CD4-positive, alpha-beta T cell (primary cell): ENCODE results near the gene HSPA4. TPM values are rescaled to one million over a fixed set of nuclear protein-coding genes. Genes with fewer than 3 reads are reported as not detected.

Experiments used
- ATAC-seq: fragments of 200-7000 bp; cut with Tn5 transposase; one replicate; pipeline ENCODE4 v1.10.0; 2022; ENCODE audit warnings: mild to moderate bottlenecking; ENCODE audit not compliant: poor library complexity
- CTCF ChIA-PET: fragments of 350-600 bp; sonication (Branson Sonifier 250); formaldehyde crosslinking; loops from one replicate; lab custom pipeline; 2021; ENCODE audit warnings: antibody characterized with exemption, inconsistent platforms; lab: Charles Lee
- POLR2A ChIA-PET: fragments of 350-600 bp; sonication (Branson Sonifier 250); formaldehyde crosslinking; loops from one replicate; lab custom pipeline; 2021; ENCODE audit warnings: antibody characterized with exemption, inconsistent platforms; lab: Charles Lee
- DNase-seq, 14 experiments: peaks; one replicate each; pipeline ENCODE4 v3.0.0-alpha.2; 2013 to 2020; ENCODE audit warnings: mixed read lengths in 2 of 14
- H3K27ac ChIP-seq, 2 donors: one replicate each; pipeline versions ENCODE4 v1.5.1 to v1.7.0; 2013; ENCODE audit warnings: low read length in 2 of 2, low read depth in 1 of 2, mild to moderate bottlenecking in 1 of 2
- H3K27me3 ChIP-seq, 2 experiments: 1 replicate in 1 of 2; 2 replicates in 1 of 2; pipeline versions ENCODE4 v1.6.1 to v1.7.0; 2013; ENCODE audit warnings: low read length in 2 of 2, control low read depth in 1 of 2, mild to moderate bottlenecking in 1 of 2, moderate library complexity in 1 of 2; ENCODE audit not compliant: insufficient read depth in 2 of 2, control insufficient read depth in 1 of 2
- H3K36me3 ChIP-seq: one replicate; pipeline ENCODE4 v1.6.1; 2013; ENCODE audit warnings: low read length, control low read depth; ENCODE audit not compliant: insufficient read depth
- H3K4me1 ChIP-seq: one replicate; pipeline ENCODE4 v1.6.1; 2013; ENCODE audit warnings: low read length, control low read depth; ENCODE audit not compliant: insufficient read depth
- H3K4me3 ChIP-seq: one replicate; pipeline ENCODE4 v1.5.1; 2013; ENCODE audit warnings: mild to moderate bottlenecking, low read length, moderate library complexity
- H3K9me3 ChIP-seq, 2 experiments: 1 replicate in 1 of 2; 2 replicates in 1 of 2; pipeline versions ENCODE4 v1.6.1 to v1.7.0; 2013; ENCODE audit warnings: low read length in 2 of 2, mild to moderate bottlenecking in 2 of 2, control low read depth in 1 of 2, moderate library complexity in 1 of 2; ENCODE audit not compliant: control insufficient read depth in 1 of 2, insufficient read depth in 1 of 2
- H3K27ac Mint-ChIP-seq: one replicate; pipeline ENCODE4 v1.8.0; 2020; ENCODE audit warnings: mixed read lengths
- H3K27me3 Mint-ChIP-seq: one replicate; pipeline ENCODE4 v1.8.0; 2021; ENCODE audit warnings: mixed read lengths
- H3K36me3 Mint-ChIP-seq: one replicate; pipeline ENCODE4 v1.8.0; 2021; ENCODE audit warnings: low read depth, mixed read lengths
- H3K4me1 Mint-ChIP-seq: one replicate; pipeline ENCODE4 v1.8.0; 2021; ENCODE audit warnings: low read depth, mixed read lengths
- H3K4me3 Mint-ChIP-seq: one replicate; pipeline ENCODE4 v1.8.0; 2020; ENCODE audit warnings: mild to moderate bottlenecking, mixed read lengths
- H3K9me3 Mint-ChIP-seq: one replicate; pipeline ENCODE4 v1.8.0; 2020; ENCODE audit warnings: mixed read lengths
- CTCF ChIP-seq: fragments of 200-600 bp; IDR thresholded peaks from one replicate; pipeline ENCODE4 v1.8.0; 2022; ENCODE audit warnings: antibody characterized with exemption, mild to moderate bottlenecking
- intact Hi-C, 2 experiments: fragments of 100-400 bp; cut with DNase I in 1 of 2; cut with micrococcal nuclease in 1 of 2; formaldehyde crosslinking; loops; one replicate each; pipeline versions ENCODE4 v1.15.1 to v1.9.0; 2023 to 2025; cut with DNase I, micrococcal nuclease
- total RNA-seq, 174 experiments: library from RNA in 2 of 174; stranded (reverse) in 2 of 174; gene quantifications; one replicate each; pipeline ENCODE4 v1.2.3 and lab custom pipeline; 2021 to 2026

Gene HSPA4
- total RNA-seq, 2 experiments from 2014 or later: 42.2 to 44.7 TPM

GRCh38 chr5:133063965-133064364 lies 12.2 kb downstream of the HSPA4 start:
- peaks cover 46% of the 10 kb centered on the region for H3K4me1 Mint-ChIP-seq
- H3K27ac Mint-ChIP-seq: peak overlapping the region; percentile 14
- POLR2A ChIA-PET: no interaction called here
- Histone ChIP-seq H3K27ac (no peak overlapping the region), H3K27me3 (no peaks in the 10 kb centered on the region), H3K36me3 (peaks cover 33% of the 10 kb centered on the region), H3K4me1 (peaks cover 19% of the 10 kb centered on the region), H3K4me3 (no peak overlapping the region), H3K9me3 (no peaks in the 10 kb centered on the region)
- ATAC-seq: no peak
- no peaks in the 10 kb centered on the region for H3K9me3 Mint-ChIP-seq
- H3K27me3 Mint-ChIP-seq: no peaks in the 10 kb centered on the region
- CTCF ChIA-PET: no interaction called here
- H3K4me3 Mint-ChIP-seq: no peak overlapping the region
- DNase-seq: no peak
- no peak for TF ChIP-seq CTCF
- H3K36me3 Mint-ChIP-seq: peaks cover 52% of the 10 kb centered on the region
- intact Hi-C loops: no loop called here

GRCh38 chr5:133065471-133065870 lies 13.7 kb downstream of the HSPA4 start:
- no peak for DNase-seq
- ATAC-seq: no peak
- Histone ChIP-seq H3K27ac (no peak overlapping the region), H3K9me3 (no peaks in the 10 kb centered on the region), H3K4me3 (no peak overlapping the region), H3K27me3 (no peaks in the 10 kb centered on the region), H3K36me3 (peaks cover 48% of the 10 kb centered on the region), H3K4me1 (peaks cover 12% of the 10 kb centered on the region)
- Mint-ChIP-seq H3K4me3 (no peak overlapping the region), H3K27ac (peak overlapping the region; percentile 4), H3K27me3 (no peaks in the 10 kb centered on the region), H3K4me1 (peaks cover 34% of the 10 kb centered on the region), H3K36me3 (peaks cover 63% of the 10 kb centered on the region), H3K9me3 (no peaks in the 10 kb centered on the region)
- ChIA-PET CTCF (no interaction called here), POLR2A (no interaction called here)
- TF ChIP-seq CTCF: no peak
- intact Hi-C loops: no loop called here

- Histone ChIP-seq H3K4me3 (no peak overlapping the region), H3K9me3 (no peaks in the 10 kb centered on the region), H3K4me1 (peaks cover 10% of the 10 kb centered on the region), H3K36me3 (peaks cover 53% of the 10 kb centered on the region), H3K27ac (no peak overlapping the region), H3K27me3 (no peaks in the 10 kb centered on the region)
- POLR2A ChIA-PET: no interaction called here
- H3K27me3 Mint-ChIP-seq: no peaks in the 10 kb centered on the region
- no peak overlapping the region for H3K4me3 Mint-ChIP-seq
- H3K36me3 Mint-ChIP-seq: peaks cover 68% of the 10 kb centered on the region
- no peak for ATAC-seq
- intact Hi-C loops: no loop called here
- H3K4me1 Mint-ChIP-seq: peaks cover 33% of the 10 kb centered on the region
- peak overlapping the region; percentile 4 for H3K27ac Mint-ChIP-seq
- no peak for TF ChIP-seq CTCF
- CTCF ChIA-PET: no interaction called here
- no peak for DNase-seq
- H3K9me3 Mint-ChIP-seq: no peaks in the 10 kb centered on the region
These were observed 14.2 kb downstream of the HSPA4 start for GRCh38 chr5:133066045-133066444.
